HFFc6 (cell line): ENCODE results near the gene DKKL1. TPM values are rescaled to one million over a fixed set of nuclear protein-coding genes. Genes with fewer than 3 reads are reported as not detected.
"Not testable (repeated sequence)": the region's sequence is repeated elsewhere in the genome, so short reads cannot be mapped to it uniquely, and the experiment has no call there.

Experiments
- DNase-seq: peaks from one replicate; pipeline ENCODE4 v3.0.0-alpha.2; 2018
- H3K27ac Mint-ChIP-seq: 2 replicates; pipeline ENCODE4 v1.8.0; 2020; ENCODE audit warnings: mild to moderate bottlenecking, mixed read lengths
- H3K27me3 Mint-ChIP-seq: 2 replicates; pipeline ENCODE4 v1.8.0; 2021; ENCODE audit warnings: mild to moderate bottlenecking, moderate library complexity, mixed read lengths; ENCODE audit not compliant: insufficient read depth
- H3K36me3 Mint-ChIP-seq: 2 replicates; pipeline ENCODE4 v1.8.0; 2021; ENCODE audit warnings: low read depth, mixed read lengths
- H3K4me1 Mint-ChIP-seq: 2 replicates; pipeline ENCODE4 v1.8.0; 2020; ENCODE audit warnings: low read depth, mixed read lengths
- H3K4me3 Mint-ChIP-seq: 2 replicates; pipeline ENCODE4 v1.8.0; 2020; ENCODE audit warnings: mild to moderate bottlenecking, moderate library complexity, mixed read lengths
- H3K9me3 Mint-ChIP-seq: 2 replicates; pipeline ENCODE4 v1.8.0; 2020; ENCODE audit warnings: mild to moderate bottlenecking, mixed read lengths
- CTCF ChIP-seq: fragments of 200-600 bp; sonication (generic); IDR thresholded peaks from 2 replicates; pipeline ENCODE4 v1.5.0; 2021; ENCODE audit warnings: antibody characterized with exemption, mild to moderate bottlenecking
- total RNA-seq, 6 experiments: library from RNA; stranded (reverse); fragmentation: NEBNext Ultra II Directional; extraction: Animal tissue kit (Norgen Biotek cat#: 25700); gene quantifications; 2 replicates in 1 of 6; 3 replicates in 5 of 6; pipeline ENCODE4 v1.2.3, GENCODE V29; 2021

DKKL1 gene
- total RNA-seq, 6 experiments from 2014 or later: not detected

- H3K36me3 Mint-ChIP-seq: no peaks in the 10 kb centered on the region; the same call in 1 of the 2 replicates
- peaks cover 4% of the 10 kb centered on the region for H3K27me3 Mint-ChIP-seq
- no peak overlapping the region; the same call in 1 of the 2 replicates for H3K4me3 Mint-ChIP-seq
- no peak for DNase-seq
- no peaks in the 10 kb centered on the region; the same call in 1 of the 2 replicates for H3K4me1 Mint-ChIP-seq
- no peak for TF ChIP-seq CTCF
- H3K9me3 Mint-ChIP-seq: peaks cover 4% of the 10 kb centered on the region; the same call in 1 of the 2 replicates
- no peak overlapping the region for H3K27ac Mint-ChIP-seq
Observed at GRCh38 chr19:49326165-49326704, 37.4 kb upstream of the DKKL1 start.

- Mint-ChIP-seq H3K4me1 (no peaks in the 10 kb centered on the region; the same call in 1 of the 2 replicates), H3K9me3 (no peaks in the 10 kb centered on the region), H3K27me3 (peaks cover 9% of the 10 kb centered on the region), H3K36me3 (no peaks in the 10 kb centered on the region), H3K4me3 (no peak overlapping the region), H3K27ac (no peak overlapping the region)
- peak; percentile 81 for TF ChIP-seq CTCF
- DNase-seq: peak; percentile 43
Observed at GRCh38 chr19:49327878-49328544, 35.7 kb upstream of the DKKL1 start.

GRCh38 chr19:49328741-49329140 lies 34.9 kb upstream of the DKKL1 start:
- H3K27me3 Mint-ChIP-seq: peaks cover 13% of the 10 kb centered on the region
- H3K4me1 Mint-ChIP-seq: no peaks in the 10 kb centered on the region; the same call in 1 of the 2 replicates
- DNase-seq: no peak
- no peak overlapping the region for H3K4me3 Mint-ChIP-seq
- H3K27ac Mint-ChIP-seq: no peak overlapping the region; the same call in 1 of the 2 replicates
- no peaks in the 10 kb centered on the region for H3K9me3 Mint-ChIP-seq
- H3K36me3 Mint-ChIP-seq: no peaks in the 10 kb centered on the region
- no peak for TF ChIP-seq CTCF

- not testable (repeated sequence) for H3K9me3 Mint-ChIP-seq, H3K36me3 Mint-ChIP-seq, H3K4me1 Mint-ChIP-seq, DNase-seq, H3K27ac Mint-ChIP-seq, H3K4me3 Mint-ChIP-seq
- H3K27me3 Mint-ChIP-seq: peaks cover 12% of the 10 kb centered on the region
Observed at GRCh38 chr19:49331187-49331586, 32.5 kb upstream of the DKKL1 start.

- DNase-seq: peak; percentile 28
- no peak for TF ChIP-seq CTCF
- Mint-ChIP-seq H3K4me3 (no peak overlapping the region), H3K4me1 (no peaks in the 10 kb centered on the region; the same call in 1 of the 2 replicates), H3K36me3 (no peaks in the 10 kb centered on the region), H3K9me3 (no peaks in the 10 kb centered on the region), H3K27ac (no peak overlapping the region), H3K27me3 (peaks cover 12% of the 10 kb centered on the region)
Observed at GRCh38 chr19:49331616-49332055, 32.0 kb upstream of the DKKL1 start.

- H3K36me3 Mint-ChIP-seq, H3K27ac Mint-ChIP-seq: not testable (repeated sequence)
- H3K27me3 Mint-ChIP-seq: peaks cover 12% of the 10 kb centered on the region
Observed at GRCh38 chr19:49332691-49333417, 30.8 kb upstream of the DKKL1 start.

More at GRCh38 chr19:49332691-49333417, 30.8 kb upstream of the DKKL1 start:
- DNase-seq, H3K9me3 Mint-ChIP-seq, H3K4me3 Mint-ChIP-seq, H3K4me1 Mint-ChIP-seq: not testable (repeated sequence)
